GM19238 (cell line): ENCODE measurements around the gene DUSP2.

Source experiments
- DNase-seq: peaks from one replicate; pipeline ENCODE4 v3.0.0; 2011; ENCODE audit warnings: low spot score; ENCODE audit not compliant: insufficient read length

DUSP2 gene

DNA sequence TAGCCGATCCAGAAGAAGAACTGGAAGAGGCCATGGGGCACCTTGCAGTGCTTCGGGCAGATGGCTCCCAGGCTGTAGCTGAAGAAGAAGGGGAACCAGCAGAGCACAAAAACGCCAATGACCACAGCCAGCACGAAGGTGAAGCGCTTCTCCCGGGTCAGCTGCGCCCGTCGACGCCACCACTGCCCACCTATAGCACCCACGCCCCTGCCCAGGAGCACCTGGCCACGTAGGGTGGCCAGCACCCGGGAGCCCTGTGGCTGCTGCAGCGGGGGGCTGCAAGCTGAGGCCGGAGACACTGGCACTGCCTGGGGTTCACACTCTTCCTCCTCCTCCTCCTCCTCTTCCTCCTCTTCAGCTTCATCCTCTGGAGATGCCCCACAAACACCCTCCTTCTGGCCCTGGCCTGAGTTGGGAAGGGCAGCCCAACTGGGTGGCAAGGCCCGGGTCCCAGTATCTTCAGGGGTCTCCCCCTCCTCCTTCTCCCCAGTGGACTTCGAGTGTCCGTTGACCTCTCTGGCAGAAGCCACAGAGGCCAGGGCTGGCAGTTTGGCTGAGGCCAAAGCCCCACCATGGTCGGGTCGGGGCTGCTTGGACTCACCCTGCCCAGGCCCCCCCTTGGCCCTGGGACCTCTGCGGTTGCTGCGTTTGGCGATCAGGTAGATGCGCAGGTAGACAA lies 30.2 kb downstream of the DUSP2 start:
- DNase-seq = no peak

- no peak for DNase-seq
Observed at GRCh38 chr2:96114546-96114902, 30.7 kb downstream of the DUSP2 start.

DNA sequence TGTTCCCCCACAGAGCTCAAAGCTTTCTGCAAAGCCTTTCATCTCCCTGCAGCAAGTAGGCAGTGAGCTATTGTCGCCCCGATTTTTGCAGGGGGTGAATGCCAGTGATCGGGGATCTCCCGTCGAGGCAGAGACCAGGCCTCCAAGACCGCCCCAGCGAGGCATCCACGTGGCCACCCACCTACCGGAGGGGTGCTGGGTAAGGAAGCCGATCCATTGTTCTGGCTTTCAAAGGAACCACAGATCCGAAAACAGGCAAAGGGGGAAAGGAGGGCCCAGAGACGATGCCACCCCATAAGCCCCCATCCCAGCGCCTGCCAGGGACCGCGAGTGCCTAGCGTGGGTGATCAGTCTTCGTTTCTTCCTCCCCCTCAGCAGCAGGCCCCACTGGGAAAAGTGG lies 31.3 kb downstream of the DUSP2 start:
- DNase-seq = no peak

GRCh38 chr2:96113367-96113677 lies 31.9 kb downstream of the DUSP2 start:
- no peak for DNase-seq

DNA sequence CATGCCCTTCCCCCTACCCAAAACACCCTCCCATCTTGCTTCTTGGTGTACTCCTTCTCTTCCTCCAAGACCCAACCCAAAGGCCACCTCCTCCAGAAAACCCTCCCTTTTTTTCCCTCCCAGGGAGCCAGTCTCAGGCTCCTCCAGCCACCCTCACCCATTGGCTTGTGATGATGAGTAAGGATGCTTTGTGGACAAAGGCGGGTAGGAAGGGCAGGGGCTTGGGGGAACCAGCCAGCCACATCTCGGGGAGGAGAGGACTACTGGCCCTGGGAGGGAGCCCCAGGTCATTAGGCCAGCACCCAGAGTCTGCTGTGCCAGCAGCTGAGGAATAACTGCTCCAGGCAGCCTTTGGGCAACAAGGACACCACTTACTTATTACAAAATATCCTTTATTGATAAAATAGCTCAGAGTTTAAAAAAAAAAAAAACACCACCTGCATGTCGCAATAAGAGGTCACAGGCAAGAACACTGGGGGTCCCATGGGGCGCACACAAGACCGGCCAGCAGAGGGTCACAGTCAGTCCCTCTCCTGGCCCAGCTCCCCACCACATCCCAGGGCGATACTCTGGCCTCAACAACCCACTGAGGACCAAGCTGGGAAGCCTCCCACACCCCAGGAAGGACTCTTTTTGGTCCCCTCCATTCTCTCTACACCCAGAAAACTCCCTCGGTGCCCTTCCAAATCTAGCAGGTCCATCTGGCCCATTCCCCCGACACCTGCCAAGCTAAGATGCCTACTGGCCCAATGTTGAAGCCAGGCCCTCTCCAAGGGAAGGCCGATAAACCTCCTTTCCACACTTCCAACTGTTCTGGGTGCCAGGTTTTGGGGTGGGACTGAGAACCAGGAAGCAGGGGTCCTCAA lies 32.5 kb downstream of the DUSP2 start:
- no peak for DNase-seq

GRCh38 chr2:96111823-96112500 lies 33.3 kb downstream of the DUSP2 start:
- no peak for DNase-seq

GRCh38 chr2:96111257-96111640 lies 34.0 kb downstream of the DUSP2 start:
- DNase-seq = no peak

DNA sequence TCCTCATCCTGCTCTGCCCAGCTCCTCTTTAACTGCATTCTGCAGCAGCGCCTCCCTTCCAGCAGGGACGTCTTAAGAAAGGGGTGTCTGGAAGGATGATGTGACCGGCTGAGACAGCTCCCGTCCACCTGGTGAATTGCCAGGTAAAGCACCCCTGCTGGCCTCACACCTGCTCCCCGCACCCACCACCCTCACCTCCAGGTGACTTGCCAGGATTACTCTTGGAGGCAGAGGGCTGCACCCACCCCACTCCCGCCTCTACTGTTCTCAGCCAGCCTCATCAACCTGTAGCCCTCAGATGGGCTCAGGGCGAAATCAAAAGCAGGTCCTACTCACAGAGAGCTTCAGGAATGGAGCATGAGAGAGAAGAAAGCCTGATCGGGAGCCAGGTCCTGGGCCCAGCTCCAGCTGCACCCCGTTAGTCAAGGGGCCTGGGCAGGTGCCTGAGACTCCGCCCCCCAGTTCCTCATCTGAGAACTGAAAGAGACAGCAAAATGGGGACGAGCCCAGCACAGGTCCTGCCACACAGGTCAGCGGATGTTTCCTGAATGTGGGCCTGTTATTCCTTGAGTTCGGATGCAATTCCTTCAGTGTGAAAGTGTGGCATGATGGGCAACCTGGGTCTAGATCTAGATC lies 34.5 kb downstream of the DUSP2 start:
- DNase-seq = no peak

DNA sequence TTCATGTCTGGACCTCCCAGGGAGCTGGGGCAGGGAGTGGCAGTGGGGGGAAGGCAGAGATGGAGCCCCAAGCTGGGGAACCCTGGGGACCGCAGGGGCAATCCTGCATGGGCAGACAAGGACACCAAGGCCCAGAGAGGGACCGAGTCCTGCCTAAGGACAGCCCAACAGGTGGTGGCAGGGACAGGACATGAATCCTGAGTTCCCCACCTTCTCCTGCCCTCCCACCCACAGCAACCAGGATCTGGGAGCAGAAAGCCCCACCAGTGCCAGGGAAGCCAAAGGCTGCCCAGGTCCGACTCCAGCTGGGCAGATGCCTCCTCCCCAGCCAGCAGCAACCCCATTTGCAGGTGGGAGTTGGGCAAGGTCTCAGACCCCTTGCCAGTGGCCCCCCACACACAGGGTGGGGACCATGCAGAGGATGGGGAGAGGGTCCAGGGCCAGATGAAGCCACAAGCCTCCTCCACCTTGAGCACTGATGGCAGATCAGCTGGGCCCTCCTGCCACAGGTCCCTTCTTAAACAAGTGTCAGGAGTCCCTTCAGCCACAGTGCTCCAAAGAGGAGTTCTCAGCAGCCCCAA lies 35.2 kb downstream of the DUSP2 start:
- no peak for DNase-seq

DNA sequence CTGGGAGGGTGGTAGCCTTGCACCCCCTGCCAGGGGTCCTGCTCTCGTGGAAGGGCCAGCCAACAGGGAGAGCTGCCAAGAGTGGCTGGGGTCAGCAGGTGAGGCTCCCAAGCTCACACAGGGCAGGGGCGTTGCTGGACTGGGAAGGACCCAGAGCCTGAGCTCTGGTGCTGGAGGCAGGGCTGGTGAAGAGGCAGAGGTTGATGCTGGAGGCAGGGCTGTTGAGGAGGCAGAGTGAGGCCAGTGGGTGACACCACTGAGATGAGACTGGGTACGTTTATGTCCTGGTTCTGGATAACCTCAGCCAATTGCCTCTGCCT lies 35.9 kb downstream of the DUSP2 start:
- DNase-seq = no peak

GRCh38 chr2:96108541-96109360 lies 36.5 kb downstream of the DUSP2 start:
- DNase-seq = no peak

GRCh38 chr2:96108151-96108540 lies 37.1 kb downstream of the DUSP2 start:
- DNase-seq = no peak

- DNase-seq = no peak
Observed at GRCh38 chr2:96107708-96108065, 37.6 kb downstream of the DUSP2 start.

DNA sequence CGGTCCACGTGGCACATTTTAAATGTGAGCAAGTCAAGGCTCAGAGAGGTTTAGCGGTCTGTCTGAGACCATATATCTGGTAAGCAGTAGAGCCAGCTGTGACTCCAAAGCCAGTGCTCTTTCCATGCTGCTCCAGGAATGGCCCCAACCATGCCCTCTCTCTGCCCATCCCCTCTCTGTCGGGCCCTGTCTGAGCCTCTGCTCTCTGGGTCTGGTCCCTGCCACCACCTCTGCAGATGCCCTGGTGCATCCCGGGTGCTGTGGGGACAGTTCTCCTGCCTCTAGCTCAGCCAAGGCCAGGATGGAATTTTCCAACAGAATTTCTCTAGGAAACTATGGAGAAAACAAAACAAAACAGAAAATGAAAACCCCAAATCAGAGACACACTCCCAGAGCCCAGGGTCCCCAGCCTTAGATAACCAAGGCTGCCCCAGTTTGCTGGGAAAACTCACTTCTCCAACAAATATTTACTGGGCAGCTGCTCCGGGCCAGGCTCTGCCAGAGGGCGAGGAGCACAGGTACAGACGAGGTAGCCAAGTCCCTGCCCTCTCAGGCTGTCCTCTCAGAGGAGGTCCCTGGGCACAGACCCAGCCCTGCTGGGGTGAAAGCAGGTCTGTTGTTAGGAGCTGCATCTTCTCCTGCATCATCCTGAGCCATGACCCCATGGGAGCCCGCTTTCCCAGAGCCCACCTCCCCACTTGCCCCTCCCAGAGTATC lies 38.1 kb downstream of the DUSP2 start:
- DNase-seq = no peak

DNA sequence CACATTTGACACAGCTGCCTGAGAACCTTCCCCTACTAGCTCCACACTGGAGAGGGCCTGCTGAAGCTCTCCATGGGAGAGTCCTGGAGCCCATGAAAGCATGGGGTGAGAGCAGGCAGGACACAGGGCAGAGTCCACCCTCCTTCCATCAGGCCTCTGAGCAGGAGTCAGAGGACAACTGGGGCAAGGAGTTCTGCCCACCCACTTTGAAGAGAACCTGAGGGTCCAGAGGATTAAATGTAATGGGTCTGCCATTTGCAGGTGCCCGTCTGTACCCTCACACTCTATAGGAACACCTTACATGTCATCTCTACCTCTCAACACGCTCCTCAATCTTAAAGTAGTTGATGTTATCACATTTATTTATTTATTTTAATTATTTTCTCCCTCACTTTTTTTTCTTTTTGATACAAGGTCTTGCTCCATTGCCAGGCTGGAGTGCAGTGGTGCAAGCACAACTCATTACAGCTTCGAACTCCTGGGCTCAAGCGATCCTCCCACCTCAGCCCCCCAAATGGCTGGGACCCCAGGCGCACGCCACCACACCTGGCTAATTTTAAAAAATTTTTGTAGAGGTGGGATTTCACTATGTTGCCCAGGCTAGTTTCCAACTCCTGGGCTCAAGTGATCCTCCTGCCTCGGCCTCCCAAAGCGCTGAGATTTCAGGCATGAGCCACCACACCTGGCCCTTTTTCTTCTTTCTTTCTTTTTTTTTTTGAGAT lies 39.1 kb downstream of the DUSP2 start:
- DNase-seq = no peak

DNA sequence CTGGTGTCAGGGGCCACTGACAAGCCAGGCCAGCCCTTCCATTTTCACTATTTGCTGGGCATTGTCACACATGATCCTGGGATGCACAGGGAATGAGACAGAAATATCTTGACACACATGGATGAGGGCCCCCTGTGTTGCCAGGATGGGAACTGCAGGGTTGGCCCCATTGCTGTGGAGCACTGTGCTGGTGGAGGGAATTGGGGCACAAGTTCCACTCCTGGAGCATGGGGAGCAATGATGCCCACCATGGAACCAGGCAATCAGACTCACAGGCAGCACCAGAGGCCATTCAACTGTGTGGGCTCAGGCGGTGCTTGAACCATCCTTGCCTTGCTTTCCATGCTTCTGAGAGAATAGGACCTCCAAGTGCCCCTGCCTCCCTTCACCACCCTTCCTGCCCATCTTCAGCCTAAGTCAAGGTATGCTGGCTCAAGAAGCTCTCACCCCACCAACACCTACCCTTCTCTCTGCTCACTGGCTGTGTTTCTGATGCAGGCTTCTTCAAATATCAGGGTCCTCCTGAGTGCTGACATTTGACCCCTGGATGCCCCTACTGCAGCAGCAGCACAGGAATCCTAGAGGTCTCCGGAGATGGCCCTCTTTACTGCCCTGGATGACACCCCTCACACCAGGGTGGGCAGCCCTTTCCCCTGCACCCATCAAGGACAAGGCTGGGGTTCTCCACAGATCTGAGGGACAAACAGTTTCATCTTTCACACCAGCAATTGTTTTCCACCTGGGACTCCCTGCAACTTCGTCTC lies 39.9 kb downstream of the DUSP2 start:
- DNase-seq = no peak

- no peak for DNase-seq
Observed at GRCh38 chr2:96104487-96104861, 40.8 kb downstream of the DUSP2 start.

- no peak for DNase-seq
Observed at GRCh38 chr2:96103761-96104486, 41.3 kb downstream of the DUSP2 start.
